Superior temporal gyrus (tissue), 1 donor: ENCODE measurements around the gene XYLB.
"Not testable (repeated sequence)": the region's sequence is repeated elsewhere in the genome, so short reads cannot be mapped to it uniquely, and the experiment has no call there.

Source experiments
- DNase-seq: peaks from one replicate; pipeline ENCODE4 v3.0.0-alpha.2; 2016; ENCODE audit errors: extremely low spot score

XYLB gene

DNA sequence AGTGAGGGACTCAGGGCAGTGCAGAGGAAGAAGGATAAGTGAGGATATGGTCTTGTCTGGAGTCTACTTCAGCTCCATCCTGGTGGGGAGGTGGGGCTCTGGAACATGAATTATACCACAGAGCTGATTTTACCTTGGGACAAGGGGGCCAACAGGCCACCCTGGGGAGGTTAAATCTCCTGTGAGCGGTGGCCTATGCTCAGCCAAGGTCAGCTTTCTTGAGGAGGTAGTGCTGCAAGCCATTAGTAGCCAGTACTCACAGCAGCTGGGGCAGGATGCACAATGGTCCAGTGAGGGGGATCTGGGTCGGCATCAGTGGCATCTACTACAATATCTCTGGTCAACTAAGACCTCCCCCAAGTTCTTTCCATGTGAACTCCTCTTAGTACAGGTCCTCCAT is 49.7 kb downstream of the XYLB start:
- no peak for DNase-seq

DNA sequence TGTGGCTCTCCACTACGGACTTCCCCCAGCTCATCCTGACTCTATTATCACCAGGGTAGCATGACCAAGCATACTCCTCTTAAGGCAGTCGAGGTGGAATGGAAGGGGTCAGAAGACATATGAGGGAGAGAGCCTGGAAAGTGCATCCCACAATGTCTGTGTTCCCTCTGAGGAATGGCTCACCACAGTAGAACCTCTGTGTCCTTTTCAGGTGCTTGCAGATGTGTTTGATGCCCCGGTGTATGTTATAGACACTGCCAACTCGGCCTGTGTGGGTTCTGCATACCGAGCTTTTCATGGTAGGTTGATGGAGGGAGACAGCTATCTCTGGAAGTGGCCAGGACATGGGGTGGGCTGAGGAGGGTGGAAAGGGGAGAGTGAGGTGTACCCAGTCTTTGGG is 50.3 kb downstream of the XYLB start:
- no peak for DNase-seq

DNA sequence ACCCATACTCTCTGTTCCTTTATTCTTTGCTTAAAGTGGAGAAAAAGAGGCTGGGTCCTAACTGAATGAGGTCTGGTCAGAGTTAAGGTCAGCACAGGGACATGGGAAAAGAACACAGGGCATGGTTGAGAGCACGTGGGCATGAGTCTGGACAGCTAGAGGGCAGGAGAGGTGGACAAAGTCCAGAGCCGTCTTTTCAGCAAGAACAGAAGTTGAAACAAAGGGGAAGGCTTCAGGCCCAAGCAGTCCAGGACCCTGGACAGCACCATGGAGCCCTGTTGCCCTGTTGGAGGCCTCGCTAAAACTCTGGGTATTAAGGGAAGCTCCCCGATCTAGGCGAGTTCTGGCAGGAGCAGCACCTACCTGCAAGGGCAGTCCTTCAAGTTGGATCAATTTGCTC is 50.7 kb downstream of the XYLB start:
- no peak for DNase-seq

DNA sequence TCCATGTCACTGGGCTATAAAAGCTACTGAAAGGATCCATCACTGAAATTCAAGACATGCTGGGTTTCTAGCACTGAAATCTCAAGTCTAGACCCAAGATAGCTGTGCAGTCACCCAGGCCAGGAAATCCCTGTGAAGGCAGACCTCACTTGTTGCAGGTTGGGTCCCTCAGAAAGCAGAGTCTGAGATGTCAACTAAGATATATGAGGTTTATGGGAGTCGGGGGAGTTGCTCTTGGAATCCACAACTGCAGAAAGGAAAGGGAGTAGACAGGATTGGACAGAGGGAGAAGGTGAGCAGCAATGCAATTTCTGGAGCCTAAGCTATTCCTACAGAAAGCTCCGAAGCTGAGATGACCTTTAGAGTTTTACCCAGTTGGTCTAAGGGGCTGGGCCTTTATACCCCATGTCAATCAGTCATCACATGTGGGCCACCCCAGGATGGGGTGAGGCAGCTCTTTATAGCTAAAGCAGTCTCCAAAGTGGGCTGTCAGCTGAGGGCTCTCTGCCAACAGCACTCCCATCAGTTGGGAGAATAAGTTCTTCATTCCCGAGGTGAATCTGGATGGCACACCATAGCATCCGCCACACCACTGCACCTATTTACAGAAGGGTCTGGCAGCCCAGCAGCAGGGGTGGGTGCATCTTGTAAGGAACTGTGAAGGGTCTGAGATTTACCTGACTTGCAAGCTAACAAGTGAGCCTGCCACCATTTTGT is 54.8 kb downstream of the XYLB start:
- DNase-seq = no peak

DNA sequence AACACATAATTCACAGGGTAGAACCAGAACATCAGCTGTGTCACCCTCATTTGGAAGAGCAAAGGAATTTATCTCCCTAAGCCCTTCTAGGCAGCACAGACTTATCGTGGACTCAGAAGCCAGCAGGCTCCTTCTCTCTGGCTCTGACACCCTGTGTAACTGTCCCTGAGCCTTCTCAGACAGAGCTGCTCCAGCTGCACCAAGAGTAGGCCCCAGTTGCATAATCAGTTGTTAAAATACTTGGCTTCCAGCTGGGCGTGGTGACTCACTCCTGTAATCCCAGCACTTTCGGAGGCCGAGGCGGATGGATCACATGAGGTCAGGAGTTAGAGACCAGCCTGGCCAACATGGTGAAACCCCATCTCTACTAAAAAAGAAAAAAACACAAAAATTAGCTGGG is 57.7 kb downstream of the XYLB start:
- DNase-seq = no peak

DNA sequence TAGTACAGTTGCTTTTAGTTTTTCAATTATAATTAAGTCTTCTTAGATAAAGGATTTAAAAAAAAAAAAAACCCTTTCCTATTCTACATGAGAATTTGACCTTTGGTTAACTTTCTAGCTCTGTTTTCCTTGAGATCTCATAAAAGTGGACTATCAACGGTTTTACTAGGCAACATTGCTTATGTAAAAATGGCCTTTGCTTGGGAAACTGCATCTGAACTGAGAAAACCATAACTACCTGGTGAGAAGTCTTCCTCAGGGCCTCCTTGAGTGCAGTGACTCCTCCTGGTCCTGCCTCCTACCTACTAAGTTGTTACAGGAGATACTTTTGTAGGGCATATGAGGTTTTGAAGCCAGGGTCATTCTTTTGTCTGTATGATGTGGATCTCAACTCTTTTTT is 65.0 kb downstream of the XYLB start:
- no peak for DNase-seq

DNA sequence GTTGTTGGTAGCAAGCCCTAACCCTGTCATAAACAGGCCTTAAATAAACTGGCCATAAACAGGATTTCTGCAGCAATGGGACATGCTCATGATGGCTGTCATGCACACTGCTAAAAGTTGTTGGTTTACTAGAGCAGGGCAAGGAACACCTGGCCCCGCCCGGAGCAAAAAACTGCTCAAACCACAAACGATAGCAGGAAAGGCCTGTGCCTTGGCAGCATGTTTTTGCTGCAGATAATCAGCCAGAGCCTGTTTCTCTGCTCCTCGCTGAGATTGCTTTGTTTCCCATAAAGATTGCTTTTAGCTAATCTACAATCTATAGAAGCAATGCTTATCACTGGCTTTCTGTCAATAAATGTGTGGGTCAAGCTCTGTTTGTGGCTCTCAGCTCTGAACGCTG is 74.2 kb downstream of the XYLB start:
- DNase-seq = not testable (repeated sequence)

DNA sequence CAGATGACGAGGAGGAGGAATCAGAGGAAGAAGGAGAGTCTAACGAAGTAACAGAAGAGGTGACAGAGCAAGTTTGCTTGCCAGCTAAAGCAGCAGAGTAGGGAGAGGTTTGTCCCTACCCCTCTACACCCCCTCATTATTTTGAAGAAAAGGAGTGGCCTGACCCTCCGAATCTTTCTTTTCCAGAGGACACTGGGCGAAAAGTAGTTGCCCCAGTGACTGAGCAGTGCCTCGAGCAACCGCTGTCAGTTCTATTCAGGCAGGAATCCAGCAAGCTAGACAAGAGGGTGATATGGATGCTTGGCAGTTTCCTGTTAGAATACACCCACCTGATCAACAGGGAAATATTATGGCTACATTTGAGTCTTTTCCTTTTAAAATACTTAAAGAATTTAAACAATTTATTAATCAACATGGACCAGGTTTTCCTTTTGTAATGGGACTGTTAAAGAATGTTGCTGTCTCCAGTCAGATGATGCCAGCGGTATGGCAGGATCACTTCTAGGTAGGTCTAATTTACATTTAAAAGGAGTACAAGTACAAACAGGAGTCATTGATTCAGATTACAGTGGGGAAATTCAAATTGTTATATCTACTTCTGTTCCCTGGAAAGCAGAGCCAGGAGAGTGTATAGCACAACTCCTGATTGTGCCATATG is 75.2 kb downstream of the XYLB start:
- DNase-seq = no peak

DNA sequence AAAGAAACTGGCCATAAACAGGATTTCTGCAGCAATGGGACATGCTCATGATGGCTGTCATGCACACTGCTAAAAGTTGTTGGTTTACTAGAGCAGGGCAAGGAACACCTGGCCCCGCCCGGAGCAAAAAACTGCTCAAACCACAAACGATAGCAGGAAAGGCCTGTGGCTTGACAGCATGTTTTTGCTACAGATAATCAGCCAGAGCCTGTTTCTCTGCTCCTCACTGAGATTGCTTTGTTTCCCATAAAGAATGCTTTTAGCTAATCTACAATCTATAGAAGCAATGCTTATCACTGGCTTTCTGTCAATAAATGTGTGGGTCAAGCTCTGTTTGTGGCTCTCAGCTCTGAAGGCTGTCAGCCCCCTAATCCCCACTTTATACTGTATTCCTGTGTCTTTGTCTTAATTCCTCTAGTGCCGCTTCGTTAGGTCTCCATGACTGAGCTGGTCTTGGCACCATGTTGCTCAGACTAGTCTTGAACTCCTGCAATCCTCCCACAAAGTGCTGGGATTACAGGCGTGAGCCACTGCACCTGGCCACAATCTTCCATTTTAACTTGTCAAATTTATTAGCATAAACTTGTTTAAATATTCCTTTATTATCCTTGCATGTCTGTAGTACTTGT is 80.3 kb downstream of the XYLB start:
- DNase-seq = not testable (repeated sequence)

DNA sequence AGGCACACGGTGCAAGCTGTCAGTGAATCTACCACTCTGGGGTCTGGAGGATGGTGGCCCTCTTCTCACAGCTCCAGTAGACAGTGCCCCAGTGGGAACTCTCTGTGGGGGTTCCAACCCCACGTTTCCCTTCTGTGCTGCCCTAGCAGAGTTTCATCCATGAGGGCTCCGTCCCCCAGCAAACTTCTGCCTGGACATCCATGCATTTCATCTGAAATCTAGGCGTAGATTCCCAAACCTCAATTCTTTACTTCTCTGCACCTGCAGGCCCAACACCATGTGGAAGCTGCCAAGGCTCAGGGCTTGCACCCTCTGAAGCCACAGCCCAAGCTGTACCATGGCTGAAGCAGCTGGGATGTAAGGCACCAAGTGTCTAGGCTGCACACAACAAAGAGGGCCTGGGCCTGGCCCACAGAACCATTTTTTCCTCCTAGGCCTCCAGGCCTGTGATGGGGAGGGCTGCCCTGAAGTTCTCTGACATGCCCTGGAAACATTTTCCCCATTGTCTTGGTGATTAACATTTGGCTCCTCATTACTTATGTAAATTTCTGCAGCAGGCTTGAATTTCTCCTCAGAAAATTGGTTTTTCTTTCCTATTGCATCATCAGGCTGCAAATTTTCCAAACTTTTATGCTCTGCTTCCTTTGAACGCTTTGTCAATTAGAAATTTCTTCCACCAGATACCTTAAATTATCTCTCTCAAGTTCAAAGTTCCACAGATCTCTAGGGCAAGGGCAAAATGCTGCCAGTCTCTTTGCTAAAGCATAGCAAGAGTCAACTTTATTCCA is 86.5 kb downstream of the XYLB start:
- DNase-seq = not testable (repeated sequence)

DNA sequence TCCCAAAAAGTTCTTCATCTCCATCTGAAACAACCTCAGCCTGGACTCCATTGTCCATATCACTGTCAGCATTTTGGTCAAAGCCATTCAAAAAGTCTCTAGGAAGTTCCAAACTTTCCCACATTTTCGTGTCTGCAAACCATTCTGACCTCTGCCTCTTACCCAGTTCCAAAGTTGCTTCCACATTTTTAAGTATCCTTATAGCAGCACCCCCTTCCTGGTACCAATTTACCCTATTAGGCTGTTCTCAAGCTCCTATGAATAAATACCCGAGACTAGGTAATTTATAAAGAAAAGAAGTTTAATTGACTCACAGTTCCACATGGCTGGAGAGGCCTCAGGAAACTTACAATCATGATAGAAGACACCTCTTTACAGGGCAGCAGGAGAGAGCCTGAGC is 87.1 kb downstream of the XYLB start:
- not testable (repeated sequence) for DNase-seq

DNA sequence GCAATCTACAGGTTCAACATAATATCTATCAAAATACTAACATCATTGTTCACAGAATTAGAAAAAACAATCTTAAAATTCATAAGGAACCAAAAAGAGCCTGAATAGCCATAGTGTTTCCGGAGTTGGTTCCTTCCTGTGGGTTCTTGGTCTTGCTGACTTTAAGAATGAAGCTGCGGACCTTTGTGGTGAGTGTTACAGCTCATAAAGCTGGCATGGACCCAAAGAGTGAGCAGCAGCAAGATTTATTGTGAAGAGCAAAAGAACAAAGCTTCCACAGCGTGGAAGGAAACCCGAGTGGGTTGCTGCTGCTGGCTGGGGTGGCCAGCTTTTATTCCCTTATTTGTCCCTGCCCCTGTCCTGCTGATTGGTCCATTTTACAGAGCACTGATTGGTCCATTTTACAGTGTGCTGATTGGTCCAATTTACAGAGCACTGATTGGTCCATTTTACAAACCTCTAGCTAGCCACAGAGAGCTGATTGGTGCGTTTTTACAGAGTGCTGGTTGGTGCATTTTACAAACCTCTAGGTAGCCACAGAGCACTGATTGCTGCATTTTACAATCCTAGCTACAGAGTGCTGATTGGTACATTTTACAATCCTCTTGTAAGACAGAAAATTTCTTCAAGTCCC is 92.0 kb downstream of the XYLB start:
- not testable (repeated sequence) for DNase-seq

DNA sequence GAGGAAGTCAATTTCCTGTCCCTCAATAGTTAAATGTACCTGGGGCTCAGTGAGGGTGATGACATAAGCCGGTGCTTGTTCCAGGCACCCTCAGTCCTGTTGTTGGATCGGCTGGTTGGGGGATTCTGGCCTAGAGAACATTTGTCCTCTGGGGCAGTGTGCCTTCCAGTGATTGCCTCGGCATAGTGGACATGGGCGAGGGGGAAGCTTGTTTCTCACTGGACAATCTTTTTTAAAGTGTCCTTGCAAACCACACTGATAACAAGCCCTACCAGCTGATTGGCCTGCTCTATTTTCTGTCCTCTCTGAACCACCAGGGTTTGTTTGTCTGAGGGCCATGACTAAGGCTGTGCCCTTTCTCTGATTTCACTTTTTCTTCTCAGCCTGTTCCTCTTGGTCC is 96.6 kb downstream of the XYLB start:
- DNase-seq = not testable (repeated sequence)

DNA sequence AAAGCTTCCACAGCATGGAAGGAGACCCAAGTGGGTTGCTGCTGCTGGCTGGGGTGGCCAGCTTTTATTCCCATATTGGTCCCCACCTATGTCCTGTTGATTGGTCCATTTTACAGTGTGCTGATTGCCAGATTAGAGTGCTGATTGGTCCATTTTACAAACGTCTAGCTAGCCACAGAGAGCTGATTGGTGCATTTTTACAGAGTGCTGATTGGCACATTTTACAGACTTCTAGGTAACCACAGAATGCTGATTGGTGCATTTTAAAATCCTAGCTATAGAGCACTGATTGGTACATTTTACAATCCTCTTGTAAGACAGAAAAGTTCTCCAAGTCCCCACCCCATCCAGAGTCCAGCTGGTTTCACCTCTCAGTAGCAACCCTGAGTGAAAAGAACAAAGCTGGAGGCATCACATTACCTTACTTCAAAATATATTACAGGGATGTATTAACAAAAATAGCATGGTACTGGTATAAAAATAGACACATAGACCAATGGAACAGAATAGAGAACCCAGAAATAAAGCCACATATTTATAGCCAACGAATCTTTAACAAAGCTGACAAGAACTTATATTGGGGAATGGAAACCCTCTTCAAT is 99.6 kb downstream of the XYLB start:
- DNase-seq = no peak

DNA sequence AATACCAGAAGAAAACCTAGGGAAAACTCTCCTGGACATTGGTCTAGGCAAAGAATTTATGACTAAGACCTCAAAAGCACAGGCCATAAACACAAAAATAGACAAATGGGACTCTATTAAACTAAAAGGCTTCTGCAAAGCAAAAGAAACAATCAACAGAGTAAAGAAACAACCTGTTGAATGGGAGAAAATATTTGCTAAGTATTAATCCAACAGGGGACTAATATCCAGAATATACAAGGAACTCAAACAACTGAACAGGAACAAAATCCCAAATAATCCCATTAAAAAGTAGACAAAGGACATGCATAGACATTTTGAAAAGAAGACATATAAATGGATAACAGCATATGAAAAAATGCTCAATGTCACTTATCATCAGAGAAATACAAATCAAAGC is 100.2 kb downstream of the XYLB start:
- no peak for DNase-seq

DNA sequence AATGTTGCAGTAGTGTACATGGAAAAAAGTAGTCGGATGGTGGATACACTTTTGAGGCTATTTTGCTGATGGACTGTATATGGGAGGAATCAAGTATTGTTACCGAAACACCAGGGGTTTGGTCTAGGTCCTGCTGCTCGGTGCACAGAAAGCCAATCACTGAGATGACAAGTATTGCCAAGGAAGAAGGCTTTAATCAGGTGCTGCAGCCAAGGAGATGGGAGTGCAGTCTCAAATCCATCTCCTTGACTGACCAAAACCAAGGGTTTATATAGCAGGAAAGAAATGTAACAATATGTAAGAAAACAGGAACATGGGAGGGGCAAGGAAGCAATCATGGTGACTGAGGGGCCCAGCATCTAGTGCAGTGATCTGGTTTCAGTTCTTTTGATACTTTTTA is 104.3 kb downstream of the XYLB start:
- no peak for DNase-seq

DNA sequence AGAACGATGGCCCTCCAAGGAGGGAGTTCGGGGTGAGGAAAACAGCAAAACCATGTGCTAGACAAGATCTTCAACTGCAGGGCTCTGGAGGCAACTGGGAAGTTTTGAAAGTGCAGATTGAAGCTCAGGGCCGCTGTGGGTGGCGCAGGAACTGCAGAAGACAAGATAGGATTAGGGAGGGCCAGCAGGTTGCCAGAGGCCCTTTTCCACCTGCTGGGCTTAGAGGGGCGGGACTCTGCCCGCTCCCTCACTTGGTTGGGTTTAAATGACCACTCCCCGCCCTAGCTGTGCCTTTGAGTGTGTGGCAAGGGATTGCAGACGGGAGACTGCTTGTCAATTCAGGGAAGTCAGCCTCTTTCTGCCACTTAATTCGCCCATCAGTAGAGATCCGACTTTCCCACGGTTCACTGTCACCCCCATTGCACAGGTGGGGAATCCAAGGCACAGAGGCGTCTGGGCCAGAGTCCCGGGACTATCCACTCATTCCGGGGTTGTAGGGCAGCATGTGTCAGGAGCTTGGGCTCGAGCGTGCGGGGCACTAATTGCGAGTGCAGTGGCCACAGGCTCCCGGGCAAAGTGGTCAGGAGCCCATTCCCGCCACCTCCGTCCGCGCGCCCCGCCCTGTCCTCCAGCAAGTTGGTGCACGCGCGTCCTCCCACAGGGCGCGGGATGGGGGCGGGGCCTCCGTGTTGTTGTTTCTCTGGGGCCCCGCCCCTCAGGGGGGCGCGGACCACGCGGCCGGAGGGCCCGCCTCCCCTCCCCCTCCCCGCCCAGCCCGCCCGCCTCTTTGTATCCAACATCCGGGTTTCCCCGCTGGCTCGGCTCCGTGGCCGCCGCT is 106.7 kb downstream of the XYLB start, which contains the start of gene ACVR2B:
ACVR2B (plus strand) TSS at position 816 of the 838 bp plus-strand sequence. CDS start 433 bp downstream, outside the sequence.
- DNase-seq = peak; percentile 83

DNA sequence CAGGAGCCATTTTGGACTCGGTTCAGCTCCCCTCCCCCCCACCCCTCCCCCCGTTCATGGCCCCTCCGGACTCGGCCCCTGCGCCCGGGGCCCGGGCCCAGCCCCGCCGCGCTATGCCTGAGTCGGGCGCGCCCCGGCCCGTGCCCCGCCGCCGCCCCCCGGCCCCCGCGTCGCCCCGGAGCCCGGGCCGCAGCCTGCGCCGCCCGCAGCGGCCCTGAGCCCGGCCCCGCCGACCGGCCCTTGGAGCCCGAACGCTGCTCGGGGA is 107.3 kb downstream of the XYLB start:
- DNase-seq = no peak

DNA sequence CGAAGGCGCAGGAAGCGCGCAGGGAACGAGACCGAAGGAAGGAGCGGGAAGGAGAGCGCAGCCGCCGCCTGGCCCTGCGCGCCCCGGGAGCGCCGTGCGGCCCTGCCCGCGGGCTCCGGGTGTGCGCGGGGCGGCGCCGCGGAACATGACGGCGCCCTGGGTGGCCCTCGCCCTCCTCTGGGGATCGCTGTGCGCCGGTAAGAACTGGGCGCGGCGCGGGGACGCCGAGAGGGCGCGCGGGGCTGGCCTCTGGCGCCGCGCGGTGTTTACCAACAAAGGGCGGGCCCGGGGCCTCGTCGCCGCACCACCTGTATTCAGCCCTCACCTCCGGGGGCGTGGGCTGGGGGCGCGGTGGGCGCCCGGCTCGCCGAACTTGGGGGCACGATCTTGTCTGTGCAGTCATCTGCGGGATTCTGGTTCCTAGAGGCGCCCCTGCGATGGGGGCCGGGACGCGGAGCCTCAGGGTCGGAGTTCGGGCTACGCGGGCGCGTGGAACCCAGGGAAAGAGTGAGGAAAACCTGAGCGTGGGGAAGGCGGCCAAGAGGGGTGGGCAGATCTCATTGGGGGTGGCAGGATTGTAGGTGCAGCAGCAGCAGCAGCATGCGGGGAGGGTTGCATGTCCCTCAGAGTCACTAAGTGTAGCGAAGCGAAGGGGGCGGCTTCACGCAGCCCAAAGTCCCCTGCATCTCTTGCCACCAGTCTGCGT is 107.7 kb downstream of the XYLB start:
- DNase-seq = no peak
